OCI-LY7 (cell line): ENCODE data around the gene ALDH1L1. TPM values are rescaled to one million over a fixed set of nuclear protein-coding genes. Genes with fewer than 3 reads are reported as not detected.

Experiments
- small RNA-seq: library from RNA; depleted of rRNA; stranded (forward); fragments of <200 nt; gene quantifications from one replicate; pipeline ENCODE3, GENCODE V24; 2014
- total RNA-seq, 2 experiments: library from RNA; depleted of rRNA in 1 of 2; stranded (reverse); fragments of >200 nt in 1 of 2; shearing (Covaris generic) in 1 of 2; gene quantifications; 2 replicates each; pipeline ENCODE4 v1.2.3, GENCODE V29; 2014 to 2022

The ALDH1L1 gene
- total RNA-seq, 2 experiments from 2014 or later = not detected

Small RNA genes lying within 50 kb of the gene (small RNA-seq; reads per million reads assigned to genes)
- gene RNU1-30P = 0.36 reads per million

Other genes with a start within 250 kb of the ALDH1L1 start
- gene ROPN1B, start 211.4 kb downstream of the ALDH1L1 start, total RNA-seq (2014; rRNA removed; shearing (Covaris generic)) = not detected in 2 replicates
- not detected in 2 replicates for gene ROPN1B, start 211.4 kb downstream of the ALDH1L1 start, total RNA-seq (2022)
- 26.6 and 35.9 TPM in 2 replicates for gene SLC41A3, start 96.5 kb downstream of the ALDH1L1 start, total RNA-seq (2014; rRNA removed; shearing (Covaris generic))
- 31.9 and 35.3 TPM in 2 replicates for gene SLC41A3, start 96.5 kb downstream of the ALDH1L1 start, total RNA-seq (2022)
- gene KLF15, start 176.8 kb upstream of the ALDH1L1 start, total RNA-seq (2014; rRNA removed; shearing (Covaris generic)) = 12.3 and 13.8 TPM in 2 replicates
- 26.4 and 35.0 TPM in 2 replicates for gene KLF15, start 176.8 kb upstream of the ALDH1L1 start, total RNA-seq (2022)
- not detected in 2 replicates for gene CFAP100, start 214.3 kb upstream of the ALDH1L1 start, total RNA-seq (2014; rRNA removed; shearing (Covaris generic))
- gene CFAP100, start 214.3 kb upstream of the ALDH1L1 start, total RNA-seq (2022) = not detected in 2 replicates